GM12878 (cell line): Measurements from ENCODE around the gene SLC25A42. TPM values are rescaled to one million over a fixed set of nuclear protein-coding genes. Genes with fewer than 3 reads are reported as not detected.
A peak's percentile ranks its signal among the peaks of the same experiment; 100 is the strongest.

Experiments used
- BCL11A ChIP-seq: IDR thresholded peaks from 2 replicates; pipeline ENCODE4 v1.6.1; 2011; ENCODE audit warnings: low read depth, low read length
- BMI1 ChIP-seq: fragments of 450-650 bp; IDR thresholded peaks from 2 replicates; pipeline ENCODE4 v1.6.1; 2016; ENCODE audit warnings: mild to moderate bottlenecking, moderate library complexity, borderline replicate concordance
- BRCA1 ChIP-seq: IDR thresholded peaks from 2 replicates; pipeline ENCODE4 v1.6.1; 2011; ENCODE audit warnings: low read depth, low read length, improper control_type of control experiment
- CHD2 ChIP-seq: IDR thresholded peaks from 2 replicates; pipeline ENCODE4 v1.6.1; 2011; ENCODE audit warnings: low read depth, low read length, improper control_type of control experiment, borderline replicate concordance
- EP300 ChIP-seq, 2 experiments: fragments of 150-350 bp in 1 of 2; IDR thresholded peaks; 2 replicates each; pipeline ENCODE4 v1.6.1; 2011 to 2012; ENCODE audit warnings: low read depth in 2 of 2, low read length in 2 of 2, borderline replicate concordance in 1 of 2, improper control_type of control experiment in 1 of 2, inconsistent platforms in 1 of 2; ENCODE audit not compliant: control insufficient read depth in 1 of 2
- EZH2 ChIP-seq: IDR thresholded peaks from 2 replicates; pipeline ENCODE4 v1.6.1; 2012; ENCODE audit warnings: low read depth, mild to moderate bottlenecking, control low read depth, inconsistent platforms, low read length, borderline replicate concordance; ENCODE audit not compliant: control insufficient read depth
- HCFC1 ChIP-seq: fragments of 150-350 bp; IDR thresholded peaks from 2 replicates; pipeline ENCODE4 v1.6.1; 2014; ENCODE audit warnings: low read length
- HDAC6 ChIP-seq: fragments of 200-600 bp; sonication (generic); IDR thresholded peaks from one replicate; pipeline ENCODE4 v1.8.0; 2017; ENCODE audit warnings: antibody characterized with exemption; ENCODE audit not compliant: unreplicated experiment
- JUND ChIP-seq: IDR thresholded peaks from 2 replicates; pipeline ENCODE4 v1.6.1; 2012; ENCODE audit warnings: low read depth, mild to moderate bottlenecking, low read length, improper control_type of control experiment, moderate library complexity
- NFYA ChIP-seq: IDR thresholded peaks from 2 replicates; pipeline ENCODE4 v1.6.1; 2011; ENCODE audit warnings: low read depth, mild to moderate bottlenecking, low read length, improper control_type of control experiment, borderline replicate concordance
- PAX5 ChIP-seq: IDR thresholded peaks from 2 replicates; pipeline ENCODE4 v1.6.1; 2011; ENCODE audit warnings: low read depth, low read length, borderline replicate concordance
- PAX8 ChIP-seq: fragments of 450-650 bp; IDR thresholded peaks from 2 replicates; pipeline ENCODE4 v1.6.1; 2017; ENCODE audit warnings: mild to moderate bottlenecking, moderate library complexity
- PKNOX1 ChIP-seq: fragments of 450-650 bp; IDR thresholded peaks from 2 replicates; pipeline ENCODE4 v1.6.1; 2016; ENCODE audit warnings: mild to moderate bottlenecking
- POLR2AphosphoS5 ChIP-seq: IDR thresholded peaks from 2 replicates; pipeline ENCODE4 v1.6.1; 2011; ENCODE audit warnings: mild to moderate bottlenecking, low read length, inconsistent platforms
- RBBP5 ChIP-seq: fragments of 200-600 bp; sonication (generic); conservative IDR thresholded peaks from 2 replicates; pipeline ENCODE4 v1.6.1; 2016
- RELA ChIP-seq: fragments of 450-650 bp; IDR thresholded peaks from 2 replicates; pipeline ENCODE4 v1.8.0; 2014; ENCODE audit warnings: borderline replicate concordance; ENCODE audit not compliant: partially characterized antibody
- RELB ChIP-seq: fragments of 450-650 bp; IDR thresholded peaks from 2 replicates; pipeline ENCODE4 v1.6.1; 2017; ENCODE audit warnings: low read depth, mild to moderate bottlenecking, moderate library complexity
- SMC3 ChIP-seq: IDR thresholded peaks from 2 replicates; pipeline ENCODE4 v1.6.1; 2011; ENCODE audit warnings: low read length, improper control_type of control experiment, borderline replicate concordance
- STAT1 ChIP-seq: fragments of 450-650 bp; conservative IDR thresholded peaks from 2 replicates; pipeline ENCODE4 v1.6.1; 2014; ENCODE audit warnings: antibody characterized with exemption, mild to moderate bottlenecking
- SUZ12 ChIP-seq: fragments of 200-600 bp; sonication (generic); IDR thresholded peaks from one replicate; pipeline ENCODE4 v1.6.1; 2018; ENCODE audit warnings: antibody characterized with exemption, mild to moderate bottlenecking; ENCODE audit not compliant: unreplicated experiment
- USF2 ChIP-seq: IDR thresholded peaks from 2 replicates; pipeline ENCODE4 v1.6.1; 2011; ENCODE audit warnings: low read depth, low read length, improper control_type of control experiment, borderline replicate concordance
- ZBED1 ChIP-seq: IDR thresholded peaks from 2 replicates; pipeline ENCODE4 v1.6.1; 2016; ENCODE audit warnings: borderline replicate concordance
- ZNF217 ChIP-seq: fragments of 450-650 bp; IDR thresholded peaks from 2 replicates; pipeline ENCODE4 v1.6.1; 2017; ENCODE audit warnings: antibody characterized with exemption, mild to moderate bottlenecking
- ZNF24 ChIP-seq: fragments of 450-650 bp; IDR thresholded peaks from 2 replicates; pipeline ENCODE4 v1.6.1; 2017; ENCODE audit warnings: antibody characterized with exemption, mild to moderate bottlenecking
- ZNF384 ChIP-seq: IDR thresholded peaks from 2 replicates; pipeline ENCODE4 v1.6.1; 2012; ENCODE audit warnings: low read depth, mild to moderate bottlenecking, low read length, improper control_type of control experiment, borderline replicate concordance
- polyA plus RNA-seq, 11 experiments: library from polyadenylated mRNA; depleted of rRNA in 4 of 11; unstranded in 6 of 11; stranded (reverse) in 5 of 11; fragments of >200 nt; fragmentation: Nextera tagmentation in 4 of 11; fragmentation: Illumina TruSeq in 1 of 11; extraction: Ambion mirVana in 4 of 11; extraction: Trizol in 1 of 11; gene quantifications; 1 replicate in 1 of 11; 2 replicates in 10 of 11; pipeline versions ENCODE4 v1.2.1 to v1.2.3, GENCODE V29; 2011 to 2016; ENCODE audit warnings: inconsistent platforms in 2 of 11, missing spikeins in 2 of 11, low read depth in 1 of 11
- total RNA-seq, 4 experiments: library from RNA; depleted of rRNA in 3 of 4; stranded (reverse); fragments of >200 nt in 3 of 4; fragmentation: Illumina TruSeq in 1 of 4; extraction: Trizol in 1 of 4; gene quantifications; 2 replicates each; pipeline versions ENCODE4 v1.2.1 to v1.2.3, GENCODE V29; 2013 to 2021

Gene SLC25A42
- total and polyA plus RNA-seq, 10 of the 15 experiments (the other 5 are each of a cell fraction or from before 2014, with no cell fraction given) = 0.24 to 19.2 (median 9.6) TPM

GRCh38 chr19:19155495-19156219 is 91.9 kb downstream of the SLC25A42 start (continued):
- TF ChIP-seq NFYA (no peak), BRCA1 (no peak), RBBP5 (no peak), RELB (0 out of 2 replicates have a peak, but pooled peaks have one; percentile 38), CHD2 (no peak), JUND (no peak), EZH2 (no peak), BMI1 (no peak), ZNF384 (no peak), HDAC6 (no peak), USF2 (no peak), SMC3 (no peak), STAT1 (no peak), RELA (no peak), ZBED1 (peak; percentile 50; the same call in 1 of the 2 replicates), PAX5 (peak; percentile 25; the same call in 1 of the 2 replicates), EP300 (IDR thresholded peaks at IDR 0.05; ENCODE audit: borderline replicate concordance in 1 of 2, control insufficient read depth in 1 of 2, low read depth in 2 of 2, low read length in 2 of 2) (0 out of 4 replicates have a peak, but pooled peaks of 1 of the 2 experiments have one; percentile 16), ZNF217 (no peak), PAX8 (no peak), ZNF24 (no peak), PKNOX1 (no peak), POLR2AphosphoS5 (0 out of 2 replicates have a peak, but pooled peaks have one; percentile 18), SUZ12 (no peak), HCFC1 (no peak), BCL11A (no peak)
